Ovary (tissue), 9 donors: ENCODE data around the gene MAN2A2. TPM values are rescaled to one million over a fixed set of nuclear protein-coding genes. Genes with fewer than 3 reads are reported as not detected.

Experiments used
- DNase-seq, 5 donors: peaks; one replicate each; pipeline ENCODE4 v3.0.0-alpha.2; 2019 to 2020
- H3K27ac ChIP-seq, 2 donors: fragments of 200-600 bp; one replicate each; pipeline versions ENCODE4 v1.5.1 to v1.8.0; 2019 to 2022
- H3K27me3 ChIP-seq: fragments of 200-600 bp; one replicate; pipeline ENCODE4 v1.8.0; 2022
- H3K36me3 ChIP-seq: fragments of 200-600 bp; sonication (generic); one replicate; pipeline ENCODE4 v1.5.1; 2019
- H3K4me1 ChIP-seq: one replicate; pipeline ENCODE4 v1.8.1; 2013; ENCODE audit warnings: mild to moderate bottlenecking, moderate library complexity; ENCODE audit not compliant: insufficient read depth
- H3K4me3 ChIP-seq: fragments of 200-600 bp; sonication (generic); one replicate; pipeline ENCODE4 v1.5.1; 2017
- H3K9me3 ChIP-seq, 2 donors: fragments of 200-600 bp in 1 of 2; sonication (generic) in 1 of 2; one replicate each; pipeline versions ENCODE4 v1.5.1 to v1.8.1; 2013 to 2019; ENCODE audit warnings: mild to moderate bottlenecking in 1 of 2, moderate library complexity in 1 of 2
- CTCF ChIP-seq, 3 donors: fragments of 450-650 bp in 2 of 3; fragments of 200-600 bp in 1 of 3; IDR thresholded peaks; one replicate each; pipeline versions ENCODE4 v1.5.1 to v1.8.0; 2016 to 2022; ENCODE audit warnings: antibody characterized with exemption in 3 of 3, mild to moderate bottlenecking in 1 of 3
- EP300 ChIP-seq: sonication (generic); formaldehyde crosslinking; IDR thresholded peaks from one replicate; pipeline ENCODE4 v1.6.1; 2017; ENCODE audit warnings: antibody characterized with exemption
- POLR2A ChIP-seq: fragments of 450-650 bp; IDR thresholded peaks from one replicate; pipeline ENCODE4 v1.6.1; 2017; ENCODE audit warnings: antibody characterized with exemption, mild to moderate bottlenecking, moderate library complexity
- WGBS, 3 donors: extraction: QIAGEN DNeasy Blood & Tissue Kit in 1 of 3; methylation state at CpG; one replicate each; pipeline versions ENCODE4 v1.1.5 to v1.1.7; 2013 to 2017; 5-methylcytosine and 5-hydroxymethylcytosine counted together
- intact Hi-C, 4 donors: fragments of 100-400 bp; cut with DNase I; formaldehyde crosslinking; loops; one replicate each; pipeline versions ENCODE4 v1.11.0 to v1.15.1; 2022 to 2023
- polyA plus RNA-seq, 2 donors: library from polyadenylated mRNA; stranded (reverse); fragments of 200-250 nt in 1 of 2; fragments of 350-450 nt in 1 of 2; fragmentation: Illumina TruSeq in 1 of 2; extraction: RNeasy Lipid Tissue Mini Kit (QIAGEN cat#74804) in 1 of 2; gene quantifications; one replicate each; pipeline ENCODE4 v1.2.3, GENCODE V29; 2013 to 2014
- total RNA-seq, 7 donors: library from RNA; depleted of rRNA in 2 of 7; stranded (reverse); fragments of >200 nt in 2 of 7; fragmentation: NEBNext Ultra II Directional in 3 of 7; extraction: Animal tissue kit (Norgen Biotek cat#: 25700) in 3 of 7; gene quantifications; one replicate each; pipeline versions ENCODE4 v1.1.0 to v1.2.4, GENCODE V29; 2016 to 2023
- donor health status: DM: no; HTN: no; CAD: no; lungs with moderate emphysema.
- donor health status: DM: no; HTN: no; CAD: no.
- donor health status: Bipolar disorder and iron deficiency.
- donor health status: DM: yes; HTN: yes; CAD: no.
- donor health status: DM: no; HTN: no; CAD: no.
- donor health status: DM: yes; HTN: yes; CAD: no.

Gene MAN2A2
- total and polyA plus RNA-seq, 9 donors, result 25.3 to 66.5 (median 31.2) TPM

DNA sequence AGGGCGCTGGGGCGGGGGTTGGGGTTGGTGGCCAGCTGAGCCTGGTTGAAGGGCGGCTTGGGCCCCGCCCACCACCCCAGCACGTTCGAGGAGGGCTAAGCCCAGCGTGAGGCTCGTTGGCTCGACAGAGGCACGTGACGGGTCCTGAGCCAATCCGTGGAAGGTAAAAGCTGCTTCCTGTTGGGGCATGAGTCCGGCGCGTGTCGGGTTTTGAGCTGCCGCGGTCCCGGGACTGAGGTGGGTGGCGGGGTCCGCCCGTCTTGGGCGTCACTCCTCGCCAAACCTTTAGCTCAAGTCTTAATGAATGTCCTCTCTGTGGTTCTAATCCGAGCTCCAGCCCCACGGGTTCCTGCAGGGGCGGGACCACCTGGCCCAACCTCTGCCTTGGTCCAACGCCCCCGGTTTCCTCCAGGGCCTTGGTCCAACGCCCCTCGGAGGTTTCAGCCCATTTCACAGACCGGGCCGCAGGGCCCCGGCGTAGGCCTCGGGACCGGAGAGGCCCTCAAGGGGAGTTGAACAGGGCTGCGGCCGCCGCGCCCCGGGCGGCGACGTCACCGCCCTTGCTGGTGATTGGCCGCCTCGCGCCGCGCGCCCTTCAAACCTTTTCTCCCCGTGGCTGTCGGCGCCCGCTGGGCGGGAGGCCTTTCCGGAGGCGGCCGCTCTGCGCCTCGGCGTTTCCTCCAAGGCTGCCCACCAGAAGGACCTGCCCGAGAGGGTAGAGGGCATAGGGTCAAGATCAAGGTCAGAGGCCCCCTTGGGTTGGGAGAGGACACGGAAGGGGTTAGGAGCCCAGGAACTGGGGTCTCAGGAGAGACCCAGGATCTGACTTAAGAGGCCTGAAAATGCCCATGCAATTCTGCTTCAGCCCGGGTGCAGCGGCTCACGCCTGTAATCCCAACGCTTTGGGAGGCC, 51.9 kb downstream of the MAN2A2 start, which contains the start of gene RCCD1:
Gene RCCD1 (plus strand): TSS at position 173 of the 912 bp plus-strand sequence. CDS start 1,851 bp downstream, outside the sequence.
- H3K27me3 ChIP-seq, result no peaks in the 10 kb centered on the region
- intact Hi-C loops, result loop anchor here in 2 of 4 donors (5.0 to 10.0 kb wide), 2 partner anchors 317 to 320 kb away; no protein-coding TSS in a partner anchor
- no peaks in the 10 kb centered on the region for H3K9me3 ChIP-seq
- TF ChIP-seq POLR2A (peak; percentile 56), EP300 (no peak), CTCF (IDR thresholded peaks at IDR 0.05) (no peak)
- H3K27ac ChIP-seq, result peak within 1 kb of the TSS; percentile 78 to 80
- H3K4me3 ChIP-seq, result peak within 1 kb of the TSS; percentile 61
- WGBS, 3 donors, result 2% methylated on average over 69 of the region's 69 CpGs
- DNase-seq, result peak; percentile 92 to 95 (median 93)
- peaks cover 7% of the 10 kb centered on the region for H3K4me1 ChIP-seq
- H3K36me3 ChIP-seq, result no peaks in the 10 kb centered on the region

GRCh38 chr15:90955624-90956273, 52.6 kb downstream of the MAN2A2 start:
- peak in 3 of 5 donors; percentile 39 to 61 (median 59) for DNase-seq
- no peak for TF ChIP-seq CTCF (IDR thresholded peaks at IDR 0.05)
- no peak for TF ChIP-seq EP300
- TF ChIP-seq POLR2A, result no peak
- intact Hi-C loops, result loop anchor here in 2 of 4 donors (5.0 to 10.0 kb wide), 2 partner anchors 317 to 319 kb away; no protein-coding TSS in a partner anchor
- H3K4me1 ChIP-seq, result peaks cover 7% of the 10 kb centered on the region
- peak overlapping the region; percentile 61 for H3K4me3 ChIP-seq
- no peaks in the 10 kb centered on the region for H3K9me3 ChIP-seq
- no peak overlapping the region for H3K27ac ChIP-seq
- H3K27me3 ChIP-seq, result no peaks in the 10 kb centered on the region
- H3K36me3 ChIP-seq, result no peaks in the 10 kb centered on the region
- 49 to 70% (median 57%) methylated on average over 20 of the region's 20 CpGs for WGBS, 3 donors

- TF ChIP-seq POLR2A, result no peak
- TF ChIP-seq CTCF (IDR thresholded peaks at IDR 0.05), result peak; percentile 86 to 96 (median 93)
- no peak for TF ChIP-seq EP300
- Histone ChIP-seq H3K27me3 (no peaks in the 10 kb centered on the region), H3K27ac (peak overlapping the region; percentile 67 to 68), H3K36me3 (no peaks in the 10 kb centered on the region), H3K4me3 (peak overlapping the region; percentile 80), H3K4me1 (peaks cover 7% of the 10 kb centered on the region), H3K9me3 (no peaks in the 10 kb centered on the region)
- peak; percentile 73 to 89 (median 83) for DNase-seq
- intact Hi-C loops, result loop anchor here in 2 of 4 donors (5.0 to 10.0 kb wide), 2 partner anchors 316 to 318 kb away; no protein-coding TSS in a partner anchor
- 4 to 5% (median 4%) methylated on average over 45 to 56 of the region's 56 CpGs for WGBS, 3 donors
These were observed 53.4 kb downstream of the MAN2A2 start for GRCh38 chr15:90956274-90957030.
